Right cardiac atrium (tissue), 5 donors: ENCODE results near the gene LIPC. TPM values are rescaled to one million over a fixed set of nuclear protein-coding genes. Genes with fewer than 3 reads are reported as not detected.

Source experiments
- ATAC-seq, 2 donors: fragments of 200-7000 bp; cut with Tn5 transposase; one replicate each; pipeline versions ENCODE4 v1.8.0 to v1.9.1; 2020; ENCODE audit warnings: moderate library complexity in 2 of 2, mild to moderate bottlenecking in 1 of 2
- DNase-seq, 3 donors: peaks; one replicate each; pipeline ENCODE4 v3.0.0-alpha.2; 2020
- H3K27ac ChIP-seq: one replicate; pipeline ENCODE4 v1.5.1; 2013; ENCODE audit warnings: mild to moderate bottlenecking, low read length, control low read depth, moderate library complexity
- H3K27me3 ChIP-seq: one replicate; pipeline ENCODE4 v1.6.1; 2013; ENCODE audit not compliant: control insufficient read depth, insufficient read depth
- H3K4me1 ChIP-seq: one replicate; pipeline ENCODE4 v1.6.1; 2013; ENCODE audit warnings: low read length; ENCODE audit not compliant: control insufficient read depth, insufficient read depth
- H3K4me3 ChIP-seq: one replicate; pipeline ENCODE4 v1.5.1; 2013; ENCODE audit warnings: low read length, control low read depth
- H3K9me3 ChIP-seq: one replicate; pipeline ENCODE4 v1.6.1; 2013; ENCODE audit warnings: low read length; ENCODE audit not compliant: control insufficient read depth
- WGBS: extraction: QIAGEN DNeasy Blood & Tissue Kit; methylation state at CpG from one replicate; pipeline ENCODE4 v1.1.7; 2013; 5-methylcytosine and 5-hydroxymethylcytosine counted together
- intact Hi-C, 4 donors: fragments of 100-400 bp; cut with DNase I; formaldehyde crosslinking; loops; one replicate each; pipeline versions ENCODE4 v1.11.0 to v1.14.0; 2022 to 2023
- polyA plus RNA-seq: library from polyadenylated mRNA; stranded (reverse); fragments of 200-250 nt; gene quantifications from one replicate; pipeline ENCODE4 v1.2.3, GENCODE V29; 2013
- total RNA-seq, 4 donors: library from RNA; stranded (reverse); fragmentation: NEBNext Ultra II Directional; extraction: Animal tissue kit (Norgen Biotek cat#: 25700); gene quantifications; one replicate each; pipeline ENCODE4 v1.2.1, GENCODE V29; 2021
- donor health status: healthy with polysubstance abuse.
- donor health status: DM: no; HTN: yes; CAD: no.
- donor health status: DM: no; HTN: no; CAD: no.
- donor health status: DM: no; HTN: yes; CAD: no; lungs with severe emphysema.
- donor health status: DM: yes; HTN: yes; CAD: no.

LIPC gene
- total and polyA plus RNA-seq, 5 donors, result 0.61 to 1.1 (median 0.88) TPM

DNA sequence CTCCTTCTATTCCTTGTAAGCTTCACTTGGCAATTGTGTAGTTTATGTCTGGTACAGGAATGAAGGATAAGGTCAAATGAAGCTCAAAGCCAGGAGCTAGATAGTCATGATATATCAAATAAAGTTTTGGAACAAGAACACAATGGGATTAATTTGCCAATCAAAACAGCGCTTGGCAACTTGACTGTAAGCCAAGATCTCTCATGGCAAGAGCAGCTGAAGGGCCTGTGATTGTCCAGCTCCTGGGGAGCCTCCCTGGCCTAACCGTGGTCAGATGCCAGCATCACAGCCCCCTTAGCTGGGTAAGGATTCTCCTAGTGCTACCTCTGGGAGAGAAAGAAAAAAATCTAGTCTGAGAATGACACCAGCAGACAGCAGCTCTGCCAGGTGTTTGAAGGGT lies 97.2 kb downstream of the LIPC start:
- ATAC-seq (peak; percentile 6 to 42), DNase-seq (no peak)
- intact Hi-C loops, result loop anchor here in 1 of 4 donors (10.0 kb wide), 1 partner anchor 254 kb away; no protein-coding TSS in a partner anchor
- H3K27me3 ChIP-seq, result no peaks in the 10 kb centered on the region
- H3K4me1 ChIP-seq, result peaks cover 13% of the 10 kb centered on the region
- H3K4me3 ChIP-seq, result no peak overlapping the region
- WGBS, result 46% methylated on average over 2 of the region's 2 CpGs
- no peaks in the 10 kb centered on the region for H3K9me3 ChIP-seq
- H3K27ac ChIP-seq, result peak overlapping the region; percentile 43

DNA sequence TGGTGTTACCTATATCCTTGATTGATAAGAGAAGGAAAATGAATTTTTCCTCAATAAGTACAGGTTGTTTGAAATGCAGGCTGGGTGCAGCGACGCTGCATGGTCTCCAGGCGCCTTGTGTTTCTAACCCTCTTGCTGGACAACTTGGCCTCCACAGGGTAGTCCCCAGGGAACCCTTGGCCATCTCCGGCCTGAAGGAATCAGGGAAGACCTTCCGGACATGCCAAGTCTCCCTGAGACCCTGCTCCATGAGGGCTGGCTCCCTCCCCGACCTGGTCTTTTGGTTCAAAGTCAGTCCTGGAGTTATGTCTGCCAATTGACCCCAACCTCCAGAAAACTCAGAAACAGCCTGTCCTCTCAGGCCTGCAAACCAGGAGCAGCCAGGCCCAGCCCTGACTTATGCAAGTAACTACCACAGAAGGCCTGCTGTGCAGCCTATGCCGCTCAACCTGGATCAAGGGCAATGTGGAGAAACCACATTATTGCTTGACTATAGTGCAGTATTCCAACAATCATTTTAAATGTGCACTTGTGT lies 98.3 kb downstream of the LIPC start:
- Histone ChIP-seq H3K27ac (no peak overlapping the region), H3K9me3 (no peaks in the 10 kb centered on the region), H3K4me3 (no peak overlapping the region), H3K27me3 (no peaks in the 10 kb centered on the region), H3K4me1 (peaks cover 13% of the 10 kb centered on the region)
- no peak for DNase-seq
- no peak for ATAC-seq
- intact Hi-C loops, result no loop called here
- WGBS, result 94% methylated on average over 7 of the region's 7 CpGs

DNA sequence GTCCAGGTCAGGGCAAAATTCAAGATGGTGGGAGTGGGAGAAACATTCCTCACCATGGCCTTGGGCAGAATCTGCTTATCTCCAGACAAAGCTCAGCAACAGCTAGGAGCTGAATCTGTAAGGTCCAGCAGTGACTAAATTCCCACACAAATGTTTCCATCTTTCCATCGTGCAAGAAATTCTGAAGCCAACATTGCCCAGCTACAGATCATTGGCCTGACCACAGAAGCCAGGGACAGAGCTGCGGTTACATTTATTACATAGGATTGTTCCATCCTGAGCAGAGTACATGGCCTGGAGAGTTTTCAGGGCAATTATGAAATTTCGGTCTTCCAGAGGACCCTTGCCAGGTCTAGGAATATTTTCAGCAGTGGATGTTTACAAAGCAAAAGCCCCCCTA lies 100.3 kb downstream of the LIPC start:
- no peak for ATAC-seq
- no peak overlapping the region for H3K4me3 ChIP-seq
- no peak for DNase-seq
- 91% methylated on average over 3 of the region's 3 CpGs for WGBS
- no peaks in the 10 kb centered on the region for H3K9me3 ChIP-seq
- no peaks in the 10 kb centered on the region for H3K27me3 ChIP-seq
- intact Hi-C loops, result no loop called here
- no peak overlapping the region for H3K27ac ChIP-seq
- H3K4me1 ChIP-seq, result peaks cover 13% of the 10 kb centered on the region

DNA sequence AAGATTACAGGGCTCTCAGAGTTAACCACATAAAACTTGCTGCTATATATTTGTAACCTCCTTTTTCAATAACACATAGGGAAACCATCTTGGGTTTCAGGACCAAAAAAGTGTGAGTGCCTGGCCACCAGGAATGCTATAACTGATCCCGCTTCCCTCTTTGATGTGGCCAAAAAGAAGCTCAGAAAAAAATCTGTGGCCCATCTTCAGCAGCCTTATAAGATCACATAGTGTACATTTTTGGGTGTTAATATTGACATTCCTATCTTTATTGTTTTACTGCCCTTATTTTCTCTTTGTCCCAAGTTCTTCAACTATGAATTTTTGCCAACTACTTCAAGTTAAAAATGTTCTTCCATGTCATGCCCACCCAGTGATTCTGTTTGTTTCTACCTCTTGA lies 102.8 kb downstream of the LIPC start:
- 98% methylated on average over 1 of the region's 1 CpG for WGBS
- no peaks in the 10 kb centered on the region for H3K9me3 ChIP-seq
- H3K4me1 ChIP-seq, result no peaks in the 10 kb centered on the region
- no peak for ATAC-seq
- intact Hi-C loops, result no loop called here
- no peaks in the 10 kb centered on the region for H3K27me3 ChIP-seq
- no peak overlapping the region for H3K4me3 ChIP-seq
- no peak overlapping the region for H3K27ac ChIP-seq
- no peak for DNase-seq

DNA sequence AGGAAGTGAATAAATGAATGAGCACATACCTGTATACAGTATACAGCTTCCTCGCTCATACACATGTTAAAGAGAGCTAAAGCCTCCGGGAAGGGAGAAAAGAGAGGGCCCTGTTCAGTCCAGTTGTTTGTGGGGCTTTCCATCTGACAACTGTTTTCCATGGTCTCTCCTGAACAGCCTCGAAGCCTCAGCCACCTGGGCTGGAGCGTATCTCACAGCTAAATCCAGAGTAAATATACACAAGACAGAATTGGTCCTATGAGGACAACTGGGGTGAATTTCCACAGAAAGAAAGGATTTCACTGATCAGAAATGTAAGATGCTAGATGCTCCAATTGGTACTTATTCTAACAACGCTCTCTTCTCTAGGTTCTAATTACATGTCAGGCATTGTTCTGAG lies 103.5 kb downstream of the LIPC start:
- H3K4me1 ChIP-seq, result no peaks in the 10 kb centered on the region
- intact Hi-C loops, result no loop called here
- ATAC-seq, result no peak
- H3K27me3 ChIP-seq, result no peaks in the 10 kb centered on the region
- no peak for DNase-seq
- H3K9me3 ChIP-seq, result no peaks in the 10 kb centered on the region
- no peak overlapping the region for H3K27ac ChIP-seq
- WGBS, result 94% methylated on average over 5 of the region's 5 CpGs
- no peak overlapping the region for H3K4me3 ChIP-seq

DNA sequence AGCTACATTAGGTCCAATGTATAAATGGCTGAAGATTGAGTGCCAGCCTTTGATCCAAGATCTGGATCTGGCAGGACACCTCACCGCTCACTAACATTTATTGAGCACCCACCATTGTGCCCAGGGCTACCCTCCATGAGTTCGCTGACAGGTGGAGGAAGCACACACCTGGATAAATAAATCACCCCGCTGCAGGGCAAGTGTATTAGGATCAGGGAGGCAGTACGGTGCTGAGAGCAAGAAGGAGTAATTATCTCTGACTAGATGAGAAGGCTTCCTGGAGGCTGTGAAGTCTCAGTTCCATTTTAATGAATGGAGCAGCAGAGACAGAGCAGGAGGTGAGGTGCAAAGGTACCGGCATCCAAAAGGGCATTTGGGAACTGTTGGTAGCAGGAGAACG lies 104.1 kb downstream of the LIPC start:
- WGBS, result 92% methylated on average over 6 of the region's 6 CpGs
- DNase-seq, result no peak

DNA sequence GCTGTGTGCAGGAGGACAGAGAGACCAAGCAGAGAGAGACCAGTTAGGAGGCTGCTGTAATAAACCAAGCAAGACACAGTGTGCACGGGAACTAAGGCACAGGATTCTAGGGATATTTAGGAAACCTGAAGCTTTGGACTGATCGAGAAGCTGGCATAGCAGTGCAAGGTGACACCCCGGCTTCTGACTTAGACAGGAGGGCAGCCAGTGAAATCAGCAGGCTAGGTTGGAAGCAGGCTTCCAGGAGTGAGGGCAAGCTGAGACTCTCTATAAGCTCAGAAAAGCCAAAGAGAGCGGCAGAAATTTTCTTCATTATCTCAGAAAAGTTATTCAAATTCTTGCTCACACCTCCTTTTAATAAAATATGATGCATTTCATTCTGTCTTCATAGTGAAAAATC lies 104.6 kb downstream of the LIPC start:
- ATAC-seq (no peak), DNase-seq (no peak)
- intact Hi-C loops, result no loop called here
- Histone ChIP-seq H3K27me3 (no peaks in the 10 kb centered on the region), H3K4me3 (no peak overlapping the region), H3K27ac (no peak overlapping the region), H3K4me1 (no peaks in the 10 kb centered on the region), H3K9me3 (no peaks in the 10 kb centered on the region)
- 87% methylated on average over 4 of the region's 4 CpGs for WGBS

More for the DNA sequence above, 104.1 kb downstream of the LIPC start:
- Histone ChIP-seq H3K4me1 (no peaks in the 10 kb centered on the region), H3K27me3 (no peaks in the 10 kb centered on the region), H3K9me3 (no peaks in the 10 kb centered on the region), H3K27ac (no peak overlapping the region), H3K4me3 (no peak overlapping the region)
- intact Hi-C loops, result no loop called here
- no peak for ATAC-seq

DNA sequence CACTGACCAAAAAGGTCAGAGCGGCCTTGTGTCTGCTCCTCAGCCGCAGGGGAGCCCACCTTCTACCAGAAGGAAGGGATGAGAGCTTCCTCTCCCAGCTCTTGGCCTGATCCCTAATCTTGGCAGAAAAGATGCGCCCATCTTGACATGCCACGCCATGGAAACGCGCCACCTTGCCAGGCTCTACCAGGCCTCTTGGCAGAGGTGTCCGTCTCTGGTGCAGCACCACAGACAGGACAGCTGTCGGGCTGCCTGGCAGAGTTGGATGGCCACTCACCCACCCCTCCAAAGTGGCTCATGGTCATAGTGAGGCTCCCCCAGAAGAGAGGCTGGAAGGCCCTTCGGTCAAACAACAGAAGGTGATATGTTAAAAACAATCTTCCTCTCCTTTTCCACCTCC lies 105.2 kb downstream of the LIPC start:
- Histone ChIP-seq H3K4me3 (no peak overlapping the region), H3K27ac (no peak overlapping the region), H3K9me3 (no peaks in the 10 kb centered on the region), H3K27me3 (no peaks in the 10 kb centered on the region), H3K4me1 (no peaks in the 10 kb centered on the region)
- peak in 1 of 3 donors; percentile 40 for DNase-seq
- ATAC-seq, result peak in 1 of 2 donors; percentile 23
- intact Hi-C loops, result no loop called here
- WGBS, result 96% methylated on average over 9 of the region's 9 CpGs

DNA sequence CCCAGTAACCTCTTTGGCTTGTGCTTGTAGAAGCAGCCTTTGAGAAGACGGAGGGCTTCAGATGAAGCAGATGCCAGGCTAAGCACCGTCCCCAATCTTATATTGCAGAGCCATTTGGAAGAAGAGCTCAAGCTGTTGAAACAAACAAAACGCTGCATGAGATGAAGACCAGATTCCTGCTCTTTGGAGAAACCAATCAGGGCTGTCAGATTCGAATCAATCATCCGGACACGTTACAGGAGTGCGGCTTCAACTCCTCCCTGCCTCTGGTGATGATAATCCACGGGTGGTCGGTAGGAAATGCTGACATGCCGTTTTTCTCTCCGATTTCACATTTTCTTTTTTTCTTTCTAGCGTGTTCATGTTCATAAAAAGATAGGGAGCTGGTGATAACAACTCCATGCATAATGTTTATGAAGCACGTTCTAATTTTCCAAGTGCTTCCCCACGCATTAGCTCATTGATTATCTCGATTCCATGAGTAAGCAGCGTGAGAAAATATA lies 106.5 kb downstream of the LIPC start:
- ATAC-seq, result no peak
- no peak overlapping the region for H3K4me3 ChIP-seq
- H3K27me3 ChIP-seq, result no peaks in the 10 kb centered on the region
- WGBS, result 55% methylated on average over 16 of the region's 16 CpGs
- no peak for DNase-seq
- no peak overlapping the region for H3K27ac ChIP-seq
- H3K4me1 ChIP-seq, result no peaks in the 10 kb centered on the region
- no peaks in the 10 kb centered on the region for H3K9me3 ChIP-seq
- intact Hi-C loops, result no loop called here

DNA sequence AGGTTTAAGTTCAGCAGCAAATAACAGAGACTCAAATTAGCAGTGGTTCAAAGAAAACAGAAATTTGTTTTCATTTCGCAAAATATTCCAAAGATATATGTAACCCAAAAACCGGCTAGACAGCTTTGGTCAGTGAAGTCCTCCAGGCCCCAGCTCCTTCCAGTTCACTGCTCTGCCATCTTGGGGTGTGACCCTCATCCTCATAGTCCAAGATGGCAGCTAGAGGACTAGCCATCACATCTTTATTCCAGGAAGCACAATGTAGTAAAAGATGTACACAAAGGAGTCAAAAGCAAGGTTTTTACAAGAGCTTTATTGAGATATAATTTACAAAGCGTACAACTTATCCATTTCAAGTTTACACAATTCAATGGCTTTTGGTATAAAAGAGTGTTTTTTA lies 107.1 kb downstream of the LIPC start:
- WGBS, result 88% methylated on average over 3 of the region's 3 CpGs
- ATAC-seq (no peak), DNase-seq (no peak)
- Histone ChIP-seq H3K27me3 (no peaks in the 10 kb centered on the region), H3K27ac (no peak overlapping the region), H3K4me3 (no peak overlapping the region), H3K4me1 (no peaks in the 10 kb centered on the region), H3K9me3 (no peaks in the 10 kb centered on the region)
- intact Hi-C loops, result no loop called here

DNA sequence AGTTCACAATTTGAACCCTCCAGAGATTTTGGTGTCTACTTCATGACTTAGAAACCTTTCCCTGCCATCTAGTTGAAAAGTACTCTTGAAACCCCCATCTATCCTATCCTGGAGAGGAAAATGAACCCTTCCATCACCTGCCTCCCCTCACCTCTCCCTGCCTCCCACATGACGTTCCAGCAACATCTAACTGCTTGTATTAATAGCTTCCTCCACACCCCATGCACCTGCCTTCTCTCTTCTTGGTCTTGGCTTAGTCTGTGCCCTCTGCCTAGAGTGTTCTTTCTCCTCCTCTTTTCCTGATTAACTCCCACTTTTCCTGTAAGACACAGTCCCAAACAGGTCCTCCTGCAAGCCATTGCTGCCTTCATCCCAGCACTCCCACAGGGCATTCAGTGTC lies 107.8 kb downstream of the LIPC start:
- intact Hi-C loops, result no loop called here
- Histone ChIP-seq H3K27ac (no peak overlapping the region), H3K4me1 (no peaks in the 10 kb centered on the region), H3K9me3 (no peaks in the 10 kb centered on the region), H3K4me3 (no peak overlapping the region), H3K27me3 (no peaks in the 10 kb centered on the region)
- DNase-seq (no peak), ATAC-seq (no peak)
- WGBS, result 52% methylated on average over 1 of the region's 1 CpG
